ENCODE data around the gene PDLIM4.

The PDLIM4 gene

DNA sequence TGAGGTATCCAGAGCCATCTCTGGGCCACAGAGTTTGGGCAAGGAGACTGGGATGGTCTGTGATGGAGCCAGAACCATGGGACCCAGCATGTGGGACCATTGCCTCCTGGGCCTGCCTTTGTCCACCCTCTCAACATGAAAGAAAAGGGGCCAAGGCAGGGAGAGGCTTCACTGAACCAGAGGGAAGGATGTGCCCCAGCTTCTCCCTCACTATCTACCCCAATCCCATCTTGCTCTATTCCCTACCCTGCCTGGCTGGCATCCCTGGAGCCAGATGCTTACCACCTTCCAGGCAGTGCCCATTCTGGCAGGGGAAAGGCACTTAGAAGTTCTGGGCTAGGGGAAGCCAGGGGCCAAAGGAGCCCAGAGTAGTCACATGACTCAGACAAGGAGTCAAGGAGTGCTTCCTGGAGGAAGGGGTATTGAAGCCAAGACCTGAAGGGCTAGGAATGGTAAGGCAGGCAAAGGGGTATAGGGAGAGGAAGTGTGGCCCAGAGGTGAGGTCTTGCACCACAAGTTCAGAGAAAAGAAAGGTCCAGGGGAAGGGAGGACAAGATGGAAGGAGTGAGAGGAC is 9.8 kb downstream of the PDLIM4 start:
- DNase-seq (ENCODE audit: low read depth in 3 of 3) = no peak

DNA sequence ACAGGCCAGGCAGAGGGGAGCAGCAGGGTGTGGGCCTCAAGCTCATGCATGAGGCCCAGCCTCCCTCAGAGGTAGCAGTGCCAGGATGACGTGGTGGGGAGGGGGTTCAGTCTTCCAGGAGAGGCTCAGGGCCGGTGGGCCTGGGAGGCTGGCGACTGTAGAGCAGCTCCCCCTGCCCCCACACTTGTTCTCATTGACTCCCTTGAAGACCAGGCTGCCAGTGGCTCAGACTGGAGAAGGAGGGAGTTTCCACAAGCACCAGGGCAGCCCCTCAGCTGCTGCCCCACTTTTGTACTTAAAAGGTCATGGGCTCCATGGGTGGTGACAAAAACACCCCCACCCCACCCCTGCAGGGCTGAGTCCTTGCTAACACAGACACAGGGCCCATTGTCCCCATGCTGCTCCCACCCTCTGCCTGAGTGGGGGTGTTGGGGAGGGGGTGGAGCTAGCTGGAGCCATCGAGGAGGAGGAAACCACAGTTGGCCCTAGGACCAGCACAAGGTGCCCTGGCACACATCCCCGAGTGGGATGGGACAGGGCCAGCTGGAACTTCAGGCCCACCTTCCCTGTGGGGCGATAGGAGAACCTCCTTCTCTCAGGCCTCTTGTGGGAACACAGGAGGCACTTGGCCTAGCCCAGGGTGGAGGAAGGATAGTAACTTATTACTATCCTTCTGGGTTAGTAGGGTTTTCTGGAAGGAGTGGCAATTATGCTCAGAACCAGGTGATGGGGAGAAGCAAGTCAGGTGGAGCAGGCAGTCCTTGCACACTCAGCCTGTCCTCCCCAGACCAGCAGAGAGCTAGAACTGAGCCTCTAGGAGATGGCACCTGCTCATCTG is 10.7 kb downstream of the PDLIM4 start:
- DNase-seq (ENCODE audit: low read depth in 3 of 3) = no peak

DNA sequence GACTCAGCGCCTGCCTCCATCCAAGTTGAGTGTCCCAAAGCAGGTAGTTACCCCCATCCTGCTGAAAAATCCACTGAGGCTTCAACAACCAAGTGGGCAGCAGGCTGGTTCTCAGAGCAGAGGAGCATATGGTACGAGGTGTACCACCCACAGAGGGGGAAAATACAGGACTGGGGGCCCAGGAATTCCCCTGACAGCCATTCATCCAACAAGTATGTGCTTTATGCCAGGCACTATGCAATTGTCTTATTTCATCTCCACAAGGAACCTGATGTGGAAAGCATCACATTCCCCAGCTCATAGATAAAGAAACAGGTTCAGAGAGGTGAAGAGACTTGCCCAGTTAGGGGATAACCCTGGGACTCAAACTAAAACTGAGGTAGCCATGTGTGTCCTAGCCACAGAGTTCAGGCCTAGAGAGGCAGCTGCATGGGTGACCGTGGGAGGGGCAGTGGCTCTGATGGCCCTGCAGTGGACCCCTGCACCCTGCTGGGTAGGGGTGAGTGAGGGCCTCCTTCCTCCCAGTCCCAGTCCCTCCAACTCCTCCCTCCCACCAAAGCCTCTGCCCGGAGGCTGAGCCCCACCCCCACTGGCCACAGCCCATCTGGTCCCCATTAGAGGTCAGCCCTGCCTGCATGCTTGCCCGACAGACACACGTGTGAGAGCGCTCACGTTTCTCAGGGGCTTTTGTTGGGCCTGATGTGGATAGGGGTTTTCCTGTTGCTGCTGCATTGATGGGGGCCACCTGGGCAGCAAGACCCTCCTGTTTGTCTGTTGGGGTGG is 11.5 kb downstream of the PDLIM4 start:
- DNase-seq (ENCODE audit: low read depth in 3 of 3) = no peak

DNA sequence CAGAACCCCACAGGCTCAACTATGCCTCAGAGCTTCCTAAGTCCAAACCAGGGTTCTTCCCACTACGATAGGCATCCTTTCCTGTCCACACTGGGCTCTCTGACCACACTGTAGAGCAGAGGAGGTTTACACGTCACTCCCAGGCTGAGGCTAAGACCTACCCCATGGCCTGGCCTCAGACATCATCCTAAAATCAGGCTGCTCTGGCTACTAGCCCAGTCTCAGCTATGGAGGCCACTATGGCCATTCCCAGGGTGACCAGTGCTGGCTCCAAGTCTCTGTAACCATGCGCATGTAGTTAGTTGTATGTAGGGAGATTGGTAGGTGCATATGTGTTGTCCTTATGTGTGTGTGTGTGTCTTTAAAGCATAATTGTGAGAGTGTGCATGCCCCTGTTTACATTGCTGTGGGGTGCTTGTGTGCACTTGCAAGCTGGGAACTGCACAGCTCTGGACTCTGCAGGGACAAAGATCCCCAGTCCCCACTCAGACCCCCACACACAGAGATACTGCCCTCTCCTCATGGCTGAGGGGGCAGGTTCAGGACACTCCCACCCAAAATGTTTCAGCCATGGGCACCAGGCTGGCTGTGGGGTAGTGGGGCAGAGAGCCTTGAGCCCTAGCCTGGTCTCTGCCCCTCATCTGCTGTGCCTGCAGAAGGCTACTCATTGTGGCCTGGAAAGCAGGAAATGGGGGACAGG is 12.3 kb downstream of the PDLIM4 start:
- no peak for DNase-seq (ENCODE audit: low read depth in 3 of 3)

DNA sequence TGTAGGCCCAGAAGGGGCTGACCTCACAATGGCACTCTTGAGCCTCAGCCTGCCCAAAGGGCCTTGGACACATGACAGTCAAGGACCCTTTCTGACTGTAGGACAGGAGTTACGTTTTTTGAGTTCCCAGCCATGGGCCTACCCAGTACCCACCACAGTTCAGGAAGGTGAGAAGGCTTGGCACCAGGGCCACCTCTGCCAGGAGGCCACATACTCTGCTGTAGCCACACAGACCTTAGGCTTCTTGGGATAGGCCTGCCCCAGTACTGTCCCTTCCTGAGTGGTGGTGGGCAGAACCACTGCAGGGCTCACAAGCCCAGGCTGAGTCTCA is 12.8 kb downstream of the PDLIM4 start:
- no peak for DNase-seq (ENCODE audit: low read depth in 3 of 3)

DNA sequence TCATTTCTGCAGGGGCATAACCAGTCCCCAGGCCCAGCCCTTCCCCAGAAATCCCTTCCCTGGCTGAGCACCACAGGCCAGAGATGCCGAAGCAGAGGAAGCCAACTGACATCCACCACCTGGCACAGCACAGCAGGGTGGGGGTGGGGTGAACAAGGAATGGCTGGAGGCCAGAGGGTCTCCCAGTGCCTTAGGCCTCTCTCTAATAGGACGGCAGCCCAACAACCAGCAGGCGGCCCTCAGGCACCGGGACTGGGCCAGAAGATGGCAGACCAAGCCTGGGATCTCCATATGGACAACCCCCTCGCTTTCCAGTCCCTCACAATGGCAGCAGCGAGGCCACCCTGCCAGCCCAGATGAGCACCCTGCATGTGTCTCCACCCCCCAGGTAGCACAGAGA is 13.2 kb downstream of the PDLIM4 start:
- DNase-seq (ENCODE audit: low read depth in 3 of 3) = no peak

DNA sequence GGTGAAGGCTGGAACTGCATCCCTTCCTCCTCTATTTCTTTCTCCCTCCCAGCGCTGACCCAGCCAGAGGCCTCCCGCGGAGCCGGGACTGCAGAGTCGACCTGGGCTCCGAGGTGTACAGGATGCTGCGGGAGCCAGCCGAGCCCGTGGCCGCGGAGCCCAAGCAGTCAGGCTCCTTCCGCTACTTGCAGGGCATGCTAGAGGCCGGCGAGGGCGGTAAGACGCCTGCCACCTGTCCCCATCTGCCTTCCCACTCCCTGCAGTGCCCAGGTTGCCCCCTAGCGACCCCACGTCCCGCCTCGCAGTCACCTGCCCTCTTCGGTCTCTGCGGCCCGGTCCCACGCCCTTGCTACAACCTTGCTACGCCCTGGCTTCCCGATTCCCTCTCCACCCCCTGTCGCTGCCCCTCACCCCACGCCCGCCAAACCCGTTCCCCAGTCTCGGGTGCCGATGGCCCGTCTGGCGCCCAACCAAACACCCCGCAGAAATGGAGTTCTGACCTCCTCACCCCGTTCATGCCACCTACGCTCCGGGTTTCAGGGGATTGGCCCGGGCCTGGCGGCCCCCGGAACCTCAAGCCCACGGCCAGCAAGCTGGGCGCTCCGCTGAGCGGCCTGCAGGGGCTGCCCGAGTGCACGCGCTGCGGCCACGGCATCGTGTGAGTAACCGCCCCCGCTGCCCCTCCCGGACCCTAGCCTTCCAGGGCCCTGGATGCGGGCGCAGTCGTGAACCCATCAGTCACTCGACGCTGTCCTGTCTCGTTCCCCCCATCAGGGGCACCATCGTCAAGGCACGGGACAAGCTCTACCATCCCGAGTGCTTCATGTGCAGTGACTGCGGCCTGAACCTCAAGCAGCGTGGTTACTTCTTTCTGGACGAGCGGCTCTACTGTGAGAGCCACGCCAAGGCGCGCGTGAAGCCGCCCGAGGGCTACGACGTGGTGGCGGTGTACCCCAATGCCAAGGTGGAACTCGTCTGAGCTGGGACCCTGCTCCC is 14.1 kb downstream of the PDLIM4 start:
- no peak for DNase-seq (ENCODE audit: low read depth in 3 of 3)

DNA sequence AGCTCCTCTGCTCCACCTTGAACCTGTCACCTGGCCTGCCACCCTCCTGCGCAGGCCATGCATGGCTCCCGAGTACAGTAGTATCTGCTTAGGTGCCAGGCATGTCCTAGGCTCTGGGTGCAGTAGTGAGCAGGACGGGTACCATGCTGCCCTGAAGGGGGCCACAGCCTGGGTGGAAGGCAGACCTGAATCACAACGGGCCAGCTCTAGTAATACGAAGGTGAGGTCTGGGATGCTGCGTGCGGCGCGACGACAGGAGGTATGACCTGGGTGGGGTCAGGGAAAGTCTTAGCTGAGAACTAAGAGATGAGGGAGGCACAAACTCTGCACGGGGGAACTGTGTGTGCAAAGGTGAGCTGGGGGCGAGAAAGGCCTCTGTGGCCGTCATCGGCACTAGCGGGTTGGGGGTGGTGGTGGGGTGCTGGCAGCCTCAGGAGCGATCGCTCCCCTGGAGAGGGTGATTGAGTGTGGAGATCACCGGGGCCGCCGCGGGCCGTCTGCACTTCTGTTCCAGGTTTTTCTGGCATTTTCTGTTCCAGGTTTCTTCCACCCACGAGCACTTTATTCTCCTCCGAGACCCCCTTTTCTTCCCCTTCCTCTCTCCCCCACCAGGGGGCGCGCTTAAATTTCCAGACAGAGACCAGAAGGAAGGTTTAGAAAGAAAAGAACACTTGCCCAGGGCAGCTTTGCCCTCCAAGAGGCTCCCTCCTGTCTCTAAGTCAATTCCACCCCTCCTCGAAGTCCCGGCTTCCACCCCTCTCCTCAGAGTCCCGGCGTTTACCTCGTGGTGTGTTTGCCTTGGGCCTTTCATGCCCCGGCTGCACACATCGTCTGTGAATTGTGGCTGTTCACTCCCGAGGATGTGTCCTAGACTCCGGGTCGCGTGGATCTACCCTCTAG is 15.1 kb downstream of the PDLIM4 start:
- DNase-seq (ENCODE audit: low read depth in 3 of 3) = peak; percentile 43 to 70 (median 69)

DNA sequence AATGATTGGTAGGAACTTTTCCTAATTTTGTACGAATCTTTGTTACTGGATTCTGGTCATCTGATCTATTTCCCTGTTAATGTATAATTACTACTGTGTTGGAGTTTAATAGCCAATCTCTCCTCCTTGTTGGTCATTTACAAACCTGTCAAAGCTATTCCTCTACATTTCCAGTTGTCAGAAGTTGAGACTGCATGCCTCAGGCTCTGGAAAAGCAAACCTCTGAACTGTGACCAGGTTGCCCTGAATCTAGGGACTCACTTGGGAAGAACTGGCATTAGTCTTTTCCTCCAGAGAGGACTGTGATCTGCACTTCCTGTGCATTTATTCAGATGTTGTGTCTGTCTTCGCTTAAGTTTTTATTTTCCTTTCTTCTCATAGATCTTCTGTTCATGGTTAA is 16.1 kb downstream of the PDLIM4 start:
- no peak for DNase-seq (ENCODE audit: low read depth in 3 of 3)

DNA sequence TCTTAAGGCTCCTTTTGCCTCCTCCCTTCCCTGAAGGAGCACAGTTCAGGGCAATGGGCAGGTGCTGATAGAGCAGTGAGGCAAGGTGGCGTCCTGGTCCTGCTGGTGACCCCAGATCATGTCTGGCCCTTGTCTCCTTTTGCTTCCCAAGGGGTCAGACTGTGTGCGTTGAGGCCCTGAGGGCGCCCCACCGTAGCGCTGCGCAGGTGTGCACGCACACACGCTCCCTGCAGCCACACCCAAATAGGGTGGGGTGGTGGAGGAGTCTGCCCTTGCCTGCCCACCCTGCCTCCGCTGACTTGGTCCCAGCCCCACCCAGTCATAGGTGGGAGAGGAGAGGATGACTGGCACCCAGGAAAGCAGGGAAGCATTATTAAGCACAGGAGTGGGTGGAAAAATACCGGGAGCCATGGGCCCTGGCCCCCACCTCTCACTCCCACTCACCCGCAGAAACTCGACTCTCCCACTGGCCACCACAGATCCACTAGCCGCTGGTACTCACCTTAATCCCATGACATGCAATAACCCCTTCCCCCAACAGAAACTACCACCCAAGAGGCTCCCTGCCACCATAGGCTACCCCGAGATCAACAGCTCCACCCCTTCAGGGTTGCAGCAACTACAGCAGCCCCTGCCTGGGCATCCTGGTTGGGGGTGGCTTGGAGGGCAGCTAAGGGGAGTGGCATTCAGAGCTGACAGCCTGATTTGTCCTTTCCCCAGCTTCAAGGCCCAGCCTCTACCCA is 16.7 kb downstream of the PDLIM4 start:
- DNase-seq (ENCODE audit: low read depth in 3 of 3) = no peak

DNA sequence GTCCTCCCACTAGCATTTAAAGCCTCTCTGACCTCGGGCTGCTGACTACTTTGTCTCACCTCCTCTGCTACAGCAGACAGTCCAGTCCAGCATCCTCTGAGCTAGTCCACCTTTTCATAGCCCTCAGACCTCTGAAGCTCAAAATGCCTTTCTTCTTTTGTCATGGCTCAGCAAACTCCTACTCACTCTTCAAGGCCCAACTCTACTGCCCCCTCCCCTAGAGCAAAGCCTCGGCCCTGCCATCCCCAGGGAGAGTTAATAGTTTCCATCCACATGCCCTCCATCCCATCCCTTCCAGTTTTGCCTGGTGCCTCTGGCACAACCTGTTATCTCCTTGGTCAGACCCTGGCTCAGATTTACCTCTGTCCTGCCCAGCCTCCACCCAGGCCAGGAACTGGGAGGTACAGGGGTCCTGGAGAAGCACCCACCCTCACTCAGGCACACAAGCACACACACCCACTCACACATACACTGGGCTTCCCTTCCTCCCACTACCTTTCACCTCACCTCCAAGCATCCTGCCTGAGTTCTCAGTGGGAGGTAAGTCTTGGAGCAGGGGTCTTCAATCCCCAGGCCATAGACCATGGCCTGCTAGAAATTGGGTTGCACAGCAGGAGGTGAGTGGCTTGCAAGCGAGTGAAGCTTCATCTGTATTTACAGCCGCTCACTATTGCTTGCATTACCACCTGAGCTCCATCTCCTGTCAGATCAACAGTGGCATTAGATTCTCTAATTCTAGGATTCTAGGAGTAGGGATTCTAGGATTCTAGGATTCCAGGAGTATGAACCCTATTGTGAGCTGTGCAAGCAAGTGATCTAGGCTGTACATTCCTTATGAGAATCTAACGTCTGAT is 18.1 kb downstream of the PDLIM4 start:
- DNase-seq (ENCODE audit: low read depth in 3 of 3) = no peak

DNA sequence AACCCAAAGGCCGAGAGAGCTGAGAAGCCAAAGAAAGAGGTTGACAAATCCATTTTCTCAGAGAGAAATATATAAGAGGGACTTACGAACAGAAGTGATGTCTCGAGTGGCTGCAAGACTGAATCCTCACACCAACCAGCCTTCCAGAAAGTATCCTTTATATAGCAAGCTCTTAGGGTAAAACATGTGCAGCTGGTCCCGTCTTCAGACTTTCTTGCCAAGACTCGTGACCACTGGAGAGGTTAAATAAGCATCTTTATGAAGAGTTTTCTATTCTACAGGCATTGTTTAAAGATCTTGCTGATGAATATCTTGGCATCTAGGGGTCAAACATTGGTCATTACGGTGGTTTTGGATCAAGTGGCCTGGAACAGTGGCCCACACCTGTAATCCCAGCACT is 19.8 kb downstream of the PDLIM4 start:
- no peak for DNase-seq (ENCODE audit: low read depth in 3 of 3)

DNA sequence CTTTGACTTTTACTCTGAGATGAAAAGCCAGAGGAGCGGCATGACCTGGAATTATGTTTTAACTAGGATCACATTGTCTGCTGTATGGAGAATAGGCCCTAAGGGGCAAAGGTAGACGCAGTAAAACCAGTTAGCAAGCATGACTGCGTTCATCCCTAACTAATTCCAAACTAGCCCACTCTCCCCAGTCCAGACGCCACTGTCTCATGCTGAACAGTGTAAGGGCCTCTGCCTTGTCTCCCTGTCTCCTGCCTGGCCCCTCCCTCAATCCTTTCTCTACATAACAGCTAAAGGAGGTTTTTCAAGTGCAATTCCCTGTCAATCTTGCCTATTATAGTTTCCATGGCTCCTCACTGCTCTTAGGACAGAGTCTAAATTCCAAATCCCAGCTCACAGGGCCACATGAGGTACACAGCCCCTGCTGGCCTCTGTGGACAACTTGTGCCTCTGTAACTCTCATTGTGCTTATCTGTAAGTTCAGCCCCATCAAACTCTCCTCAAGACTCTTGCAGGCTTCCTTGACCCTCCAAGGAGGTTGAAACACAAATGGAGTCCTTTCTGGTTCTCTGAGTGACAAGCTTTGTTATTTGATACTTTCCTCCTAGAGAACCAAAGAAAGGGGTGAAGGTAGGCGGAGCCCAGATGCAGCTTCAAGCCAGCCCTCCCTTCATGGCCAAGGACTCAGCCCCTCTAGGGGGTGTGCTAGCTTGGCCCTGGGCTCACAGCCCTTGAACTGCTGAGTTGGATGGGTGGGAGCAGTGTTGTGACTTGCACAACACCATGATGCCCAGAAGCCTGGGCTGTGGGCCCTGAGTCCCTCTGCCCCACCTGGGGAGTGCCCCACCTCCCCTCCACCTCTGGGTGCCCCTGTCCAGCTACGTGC is 20.7 kb downstream of the PDLIM4 start:
- no peak for DNase-seq (ENCODE audit: low read depth in 3 of 3)

DNA sequence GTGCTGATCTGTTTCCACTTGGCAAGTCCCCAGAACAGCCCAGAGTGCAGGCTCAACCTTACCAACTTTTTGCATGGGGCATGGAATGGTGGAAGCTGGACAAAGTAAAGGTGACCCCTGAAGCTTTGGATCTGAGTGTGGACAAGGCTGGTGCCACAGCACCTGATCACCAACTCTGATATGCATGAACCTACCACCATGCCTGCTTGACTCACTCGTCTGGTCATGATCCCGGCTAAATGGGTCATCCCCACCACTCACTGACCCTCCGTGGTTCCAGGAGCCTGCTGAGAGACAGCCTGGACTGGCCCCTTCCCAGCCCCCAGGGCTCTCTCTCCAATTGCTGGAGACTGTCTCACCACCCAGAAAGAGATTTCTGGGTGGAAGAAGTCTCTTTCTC is 22.3 kb downstream of the PDLIM4 start:
- no peak for DNase-seq (ENCODE audit: low read depth in 3 of 3)

DNA sequence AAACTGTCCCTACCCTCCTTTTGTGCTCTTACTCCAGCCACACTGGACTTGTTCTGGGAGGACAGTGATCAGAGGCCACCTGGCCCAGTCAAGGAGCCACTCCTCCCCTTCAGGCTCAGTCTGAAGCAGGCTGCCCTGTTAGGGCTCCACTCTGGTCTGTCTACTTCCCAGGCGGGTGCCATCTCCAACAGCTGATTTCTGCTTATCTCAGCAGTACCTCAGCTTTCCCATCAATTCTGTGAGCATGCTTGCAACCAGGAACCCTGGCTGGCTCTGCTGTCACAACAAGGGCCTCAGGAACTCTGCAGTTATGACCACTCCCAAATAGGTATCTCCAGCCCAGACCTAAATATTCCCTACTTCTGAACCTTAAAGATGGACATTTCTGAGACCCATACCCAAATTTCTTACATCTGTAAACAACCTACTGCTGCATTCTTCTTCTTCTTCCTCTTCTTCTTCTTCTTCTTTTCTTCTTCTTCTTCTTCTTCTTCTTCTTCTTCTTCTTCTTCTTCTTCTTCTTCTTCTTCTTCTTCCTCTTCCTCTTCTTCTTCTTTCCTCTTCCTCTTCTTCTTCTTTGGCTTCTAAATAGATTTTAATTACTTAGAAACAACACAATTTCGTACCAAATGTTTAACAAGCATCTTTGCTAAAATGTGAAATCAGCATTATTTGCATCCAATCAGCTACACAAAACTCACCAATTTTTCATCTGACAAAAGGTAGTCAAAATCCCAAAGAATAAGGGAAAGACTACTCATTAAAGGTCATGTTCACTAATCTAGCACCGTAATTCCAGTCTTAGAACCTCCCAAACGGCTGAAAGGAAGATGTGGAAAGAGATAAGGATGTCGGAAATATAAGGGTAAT is 23.1 kb downstream of the PDLIM4 start:
- no peak for DNase-seq (ENCODE audit: low read depth in 3 of 3)

DNA sequence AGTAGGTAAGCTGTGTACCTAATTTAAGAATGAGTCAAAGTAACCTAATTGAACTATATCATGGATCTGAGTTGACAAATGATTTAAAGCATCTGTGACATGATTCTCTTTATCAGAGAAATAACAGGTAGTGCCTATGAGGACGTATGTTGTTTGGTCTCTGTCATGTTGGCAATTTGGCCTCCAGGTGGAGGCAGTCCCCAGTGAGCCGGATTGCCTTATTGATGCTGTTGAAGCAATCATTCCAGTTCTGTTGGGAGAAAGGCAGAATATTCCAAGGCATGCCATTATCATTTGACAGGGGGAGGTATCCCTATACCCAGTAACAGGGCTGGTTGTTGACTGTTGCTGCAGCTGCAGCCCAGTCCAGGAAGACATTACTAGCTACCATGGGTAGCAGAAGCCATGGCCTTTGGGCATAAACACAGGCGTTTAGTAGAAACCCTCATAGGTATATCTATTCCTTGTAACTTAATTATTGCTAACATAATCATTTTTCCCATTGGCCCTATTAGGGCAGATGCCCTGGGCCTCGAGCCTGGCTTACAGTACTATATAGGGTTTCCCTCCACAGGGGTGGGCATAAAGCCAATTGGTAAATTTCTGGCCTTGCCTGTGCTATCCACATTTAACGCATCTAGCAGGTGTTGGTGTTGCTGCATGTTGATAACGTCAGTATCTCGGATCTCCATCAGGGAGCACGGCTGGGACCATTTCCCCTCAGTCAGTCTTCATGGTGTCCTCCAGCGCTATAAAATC is 24.5 kb downstream of the PDLIM4 start:
- DNase-seq (ENCODE audit: low read depth in 3 of 3) = no peak

Measured in stimulated activated CD4-positive, alpha-beta T cell treated with anti-CD3 and anti-CD28 coated beads, TNF-alpha, amount 100 ng/mL, for 48 hours (primary cell).